Upper lobe of left lung (tissue), 4 donors: ENCODE results near the gene NMU.

Experiments
- CTCF ChIP-seq, 6 experiments: fragments of 450-650 bp in 4 of 6; fragments of 200-600 bp in 2 of 6; sonication (generic) in 2 of 6; IDR thresholded peaks; one replicate each; pipeline ENCODE4 v1.5.1; 2016 to 2019; ENCODE audit warnings: antibody characterized with exemption in 6 of 6
- POLR2A ChIP-seq, 4 donors: fragments of 450-650 bp; IDR thresholded peaks; one replicate each; pipeline ENCODE4 v1.5.1; 2016 to 2017; ENCODE audit warnings: antibody characterized with exemption in 4 of 4, mild to moderate bottlenecking in 2 of 4
- POLR2AphosphoS5 ChIP-seq, 2 donors: sonication (generic); formaldehyde crosslinking; IDR thresholded peaks; one replicate each; pipeline ENCODE4 v1.5.1; 2017; ENCODE audit warnings: antibody characterized with exemption in 2 of 2

- TF ChIP-seq POLR2A (IDR thresholded peaks at IDR 0.05), result no peak
- no peak for TF ChIP-seq CTCF (IDR thresholded peaks at IDR 0.05)
- no peak for TF ChIP-seq POLR2AphosphoS5 (IDR thresholded peaks at IDR 0.05)
Measured at GRCh38 chr4:55663145-55663544, 27.0 kb upstream of the NMU start.
